Activated T-cell treated with anti-CD3 and anti-CD28 coated beads, Interleukin-2, amount 50 U/mL, for 72 hours (primary cell): ENCODE data around the gene OBSCN. TPM values are rescaled to one million over a fixed set of nuclear protein-coding genes. Genes with fewer than 3 reads are reported as not detected.
"Not testable (repeated sequence)": the region's sequence is repeated elsewhere in the genome, so short reads cannot be mapped to it uniquely, and the experiment has no call there.

Experiments
- ATAC-seq, 2 donors: fragments of 150-1000 bp; cut with Tn5 transposase; replicated peaks in 1 of 2; 2 replicates each; pipeline ENCODE4 v1.10.0; 2021; ENCODE audit warnings: moderate library complexity in 2 of 2, mild to moderate bottlenecking in 1 of 2
- DNase-seq, 2 donors: peaks; one replicate each; pipeline ENCODE4 v3.0.0; 2021 to 2022; ENCODE audit warnings: mixed read lengths in 1 of 2
- H3K27ac Mint-ChIP-seq: one replicate; pipeline ENCODE4 v1.8.0; 2022; ENCODE audit warnings: mild to moderate bottlenecking, moderate library complexity, mixed read lengths
- H3K27me3 Mint-ChIP-seq: one replicate; pipeline ENCODE4 v1.8.0; 2022; ENCODE audit warnings: low read depth, mixed read lengths
- H3K36me3 Mint-ChIP-seq, 2 donors: one replicate each; pipeline ENCODE4 v1.8.0; 2022; ENCODE audit warnings: mixed read lengths in 2 of 2, mild to moderate bottlenecking in 1 of 2; ENCODE audit not compliant: insufficient read depth in 2 of 2
- H3K4me1 Mint-ChIP-seq: one replicate; pipeline ENCODE4 v1.8.0; 2022; ENCODE audit warnings: low read depth, mixed read lengths
- H3K4me3 Mint-ChIP-seq, 2 donors: one replicate each; pipeline ENCODE4 v1.8.0; 2022; ENCODE audit warnings: mild to moderate bottlenecking in 2 of 2, mixed read lengths in 2 of 2, moderate library complexity in 2 of 2
- H3K9me3 Mint-ChIP-seq, 2 donors: one replicate each; pipeline ENCODE4 v1.8.0; 2022; ENCODE audit warnings: mixed read lengths in 2 of 2
- total RNA-seq, 2 donors: library from RNA; stranded (reverse); gene quantifications; one replicate each; pipeline ENCODE4 v1.2.3, GENCODE V29; 2022

The OBSCN gene
- total RNA-seq, 2 donors from 2014 or later, result 25.0 to 27.7 TPM

DNA sequence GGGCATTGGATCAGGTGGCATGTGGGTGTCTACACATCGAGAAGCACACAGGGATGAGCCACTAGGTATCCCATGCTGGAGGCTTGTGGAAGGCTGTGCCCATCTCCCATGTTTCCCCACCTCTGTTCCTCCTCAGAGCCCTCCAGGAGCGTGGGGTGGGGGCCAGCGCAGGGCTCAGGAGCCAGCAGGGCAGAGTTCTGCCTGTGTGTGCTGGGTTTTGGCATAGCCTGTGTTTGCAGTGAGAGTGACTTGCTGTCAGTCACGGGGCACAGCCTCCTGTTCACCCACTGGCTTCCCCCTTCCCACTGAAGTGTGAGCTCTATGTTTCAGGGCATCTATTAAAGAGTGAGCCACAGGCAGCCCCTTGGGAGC is 31.8 kb upstream of the OBSCN start:
- ATAC-seq (no peak), DNase-seq (no peak)
- Mint-ChIP-seq H3K4me3 (no peak overlapping the region), H3K27me3 (no peaks in the 10 kb centered on the region), H3K36me3 (peaks cover 0 to 1% of the 10 kb centered on the region in 2 donors), H3K9me3 (no peaks in the 10 kb centered on the region), H3K27ac (no peak overlapping the region), H3K4me1 (peaks cover 4% of the 10 kb centered on the region)

DNA sequence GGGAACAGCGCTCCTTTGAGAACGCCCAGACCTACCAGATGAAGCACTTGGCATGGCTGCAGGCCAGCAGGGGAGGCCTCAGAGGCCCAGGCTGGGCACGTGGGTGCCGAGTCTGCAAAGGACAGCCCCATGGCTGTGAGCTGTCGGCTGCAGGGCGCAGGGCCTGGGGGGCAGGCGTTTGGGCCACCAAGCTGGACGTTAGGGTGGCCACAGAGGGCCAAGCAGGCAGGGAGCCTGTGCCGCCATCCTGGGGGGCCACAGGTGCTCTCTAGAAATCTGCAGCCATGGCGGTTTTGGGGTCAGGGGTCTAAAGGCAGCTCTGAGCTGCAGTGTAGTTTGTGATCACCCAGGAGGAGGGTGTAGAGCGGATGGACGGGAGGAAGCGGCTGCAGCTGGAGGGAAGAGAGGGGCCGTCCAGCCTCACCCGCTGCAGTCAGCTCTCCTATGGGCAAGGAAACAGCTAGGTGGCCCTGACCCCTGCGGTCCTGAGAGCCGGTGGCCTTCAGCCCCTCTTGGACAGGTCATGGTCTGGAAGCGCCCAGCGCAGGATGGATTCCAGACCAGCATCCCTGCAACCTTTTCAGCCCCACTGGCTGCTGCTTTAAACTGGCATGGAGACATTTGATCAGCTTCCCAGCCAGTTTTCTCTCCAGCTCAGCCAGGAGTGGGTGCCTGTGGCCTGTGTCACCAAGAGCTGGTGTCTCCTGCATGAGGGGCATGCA is 31.2 kb upstream of the OBSCN start:
- Mint-ChIP-seq H3K27ac (no peak overlapping the region), H3K27me3 (no peaks in the 10 kb centered on the region), H3K4me3 (no peak overlapping the region), H3K9me3 (no peaks in the 10 kb centered on the region), H3K36me3 (peaks cover 0 to 1% of the 10 kb centered on the region in 2 donors), H3K4me1 (peaks cover 4% of the 10 kb centered on the region)
- ATAC-seq (no peak), DNase-seq (no peak)

DNA sequence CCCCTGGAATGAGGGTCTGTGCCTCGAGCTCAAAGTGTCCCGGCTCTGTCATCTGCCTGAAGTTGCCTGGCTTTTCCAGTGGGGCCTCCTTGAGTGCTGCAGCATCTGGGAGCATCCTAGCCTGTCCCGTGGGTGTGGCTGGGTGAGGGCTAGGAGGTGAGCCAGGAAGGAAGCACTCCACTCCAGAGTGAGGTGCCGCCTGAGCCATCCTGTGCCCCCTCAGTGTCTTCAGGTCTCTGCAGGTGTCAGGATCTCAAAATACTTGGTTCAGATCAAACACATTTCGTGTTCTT is 30.7 kb upstream of the OBSCN start:
- Mint-ChIP-seq H3K9me3 (no peaks in the 10 kb centered on the region), H3K36me3 (peaks cover 0 to 1% of the 10 kb centered on the region in 2 donors), H3K4me3 (no peak overlapping the region), H3K27me3 (no peaks in the 10 kb centered on the region), H3K27ac (no peak overlapping the region), H3K4me1 (peaks cover 4% of the 10 kb centered on the region)
- no peak for DNase-seq
- no peak for ATAC-seq

DNA sequence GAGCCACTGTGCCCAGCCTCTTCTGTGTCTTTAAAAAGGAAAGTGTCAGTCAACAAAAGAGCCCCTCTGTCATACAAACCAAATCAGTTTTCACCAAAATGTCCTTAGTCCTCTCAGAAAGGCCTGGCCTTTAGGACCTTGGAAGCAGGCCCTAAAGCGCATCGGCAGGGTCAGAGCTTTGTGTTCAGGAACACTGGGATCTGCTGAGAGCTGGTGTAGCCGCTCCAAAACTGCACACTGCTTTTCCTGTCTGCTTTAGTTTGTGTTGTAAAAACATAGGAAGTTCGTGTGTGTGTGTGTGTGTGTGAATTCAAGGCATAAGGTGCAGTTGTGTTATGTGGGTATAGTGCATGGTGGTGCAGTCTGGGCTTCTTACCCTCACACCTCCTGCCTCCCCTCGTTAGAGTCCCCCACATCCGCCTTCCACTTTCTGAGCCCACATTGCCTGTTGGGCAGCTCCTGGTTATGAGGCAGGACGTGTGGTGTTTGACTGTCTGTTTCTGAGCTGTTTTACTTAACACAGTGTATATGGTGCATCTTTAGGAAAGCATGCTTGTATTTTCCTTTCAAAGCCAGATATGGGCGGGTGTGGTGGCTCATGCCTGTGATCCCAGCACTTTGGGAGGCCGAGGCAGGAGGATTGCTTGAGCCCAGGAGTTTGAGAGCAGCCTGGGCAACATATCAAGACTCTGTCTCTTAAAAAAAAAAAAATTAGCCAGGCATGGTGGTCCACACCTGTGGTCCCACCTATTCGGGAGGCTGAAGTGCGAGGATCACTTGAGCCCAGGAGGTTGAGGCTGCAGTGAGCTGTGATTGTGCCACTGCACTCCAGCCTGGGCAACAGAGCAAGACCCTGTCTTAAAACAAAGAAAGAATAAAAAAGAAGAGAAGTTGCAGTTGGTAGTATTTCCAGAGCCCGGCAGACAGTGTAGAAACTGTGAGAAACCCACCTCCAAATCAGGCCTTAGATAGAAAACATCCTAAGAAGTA is 29.8 kb upstream of the OBSCN start:
- Mint-ChIP-seq H3K27me3 (no peaks in the 10 kb centered on the region), H3K4me1 (peaks cover 4% of the 10 kb centered on the region), H3K36me3 (peaks cover 0 to 1% of the 10 kb centered on the region in 2 donors), H3K4me3 (no peak overlapping the region), H3K9me3 (no peaks in the 10 kb centered on the region), H3K27ac (no peak overlapping the region)
- no peak for DNase-seq
- no peak for ATAC-seq

DNA sequence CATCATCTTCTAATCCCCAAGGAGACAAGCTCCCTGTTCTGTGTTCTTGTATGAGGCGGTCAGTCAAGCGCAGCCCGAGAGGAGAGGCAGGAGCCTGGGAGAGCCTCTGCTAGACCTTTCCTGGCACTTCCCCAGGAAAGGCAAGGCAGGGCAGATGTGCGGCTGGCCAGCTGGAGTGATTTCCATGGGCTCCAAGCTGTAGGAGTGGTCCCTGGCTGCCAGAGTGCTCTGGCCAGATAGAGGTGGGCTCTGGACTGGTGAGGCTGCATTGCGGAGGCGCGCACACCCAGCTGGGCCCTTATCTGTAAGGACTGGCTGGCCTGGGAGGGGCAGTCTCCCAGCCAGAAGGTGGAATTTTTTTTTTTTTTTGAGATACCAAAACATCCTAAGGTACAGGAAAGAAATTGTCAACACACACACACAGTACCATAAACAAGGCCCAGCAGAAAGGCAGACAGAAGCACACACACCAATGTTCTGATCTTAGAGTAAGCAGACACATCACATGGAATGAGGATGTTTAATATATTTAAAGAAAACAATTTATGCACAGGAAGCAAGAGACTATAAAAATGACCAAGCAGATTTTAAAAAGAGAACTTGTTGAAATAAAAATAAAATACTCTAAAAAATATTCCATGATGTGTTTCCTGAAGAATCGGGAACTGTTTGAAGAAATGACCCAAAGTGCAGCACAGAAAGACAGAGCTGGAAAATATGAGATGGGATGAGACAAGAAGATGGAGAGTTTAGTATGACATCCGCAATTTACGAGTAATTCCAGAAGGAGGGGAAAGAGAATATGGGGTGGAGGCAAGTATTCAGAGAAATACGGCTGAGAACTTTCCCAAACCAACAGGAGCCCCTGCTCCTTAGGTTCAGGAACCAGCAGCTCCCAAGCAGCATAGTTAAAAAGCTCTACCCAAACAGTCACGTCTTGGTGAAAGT is 28.8 kb upstream of the OBSCN start:
- Mint-ChIP-seq H3K27ac (no peak overlapping the region), H3K9me3 (no peaks in the 10 kb centered on the region), H3K36me3 (peaks cover 0 to 1% of the 10 kb centered on the region in 2 donors), H3K4me3 (no peak overlapping the region), H3K27me3 (no peaks in the 10 kb centered on the region), H3K4me1 (peaks cover 4% of the 10 kb centered on the region)
- ATAC-seq, result no peak
- no peak for DNase-seq

DNA sequence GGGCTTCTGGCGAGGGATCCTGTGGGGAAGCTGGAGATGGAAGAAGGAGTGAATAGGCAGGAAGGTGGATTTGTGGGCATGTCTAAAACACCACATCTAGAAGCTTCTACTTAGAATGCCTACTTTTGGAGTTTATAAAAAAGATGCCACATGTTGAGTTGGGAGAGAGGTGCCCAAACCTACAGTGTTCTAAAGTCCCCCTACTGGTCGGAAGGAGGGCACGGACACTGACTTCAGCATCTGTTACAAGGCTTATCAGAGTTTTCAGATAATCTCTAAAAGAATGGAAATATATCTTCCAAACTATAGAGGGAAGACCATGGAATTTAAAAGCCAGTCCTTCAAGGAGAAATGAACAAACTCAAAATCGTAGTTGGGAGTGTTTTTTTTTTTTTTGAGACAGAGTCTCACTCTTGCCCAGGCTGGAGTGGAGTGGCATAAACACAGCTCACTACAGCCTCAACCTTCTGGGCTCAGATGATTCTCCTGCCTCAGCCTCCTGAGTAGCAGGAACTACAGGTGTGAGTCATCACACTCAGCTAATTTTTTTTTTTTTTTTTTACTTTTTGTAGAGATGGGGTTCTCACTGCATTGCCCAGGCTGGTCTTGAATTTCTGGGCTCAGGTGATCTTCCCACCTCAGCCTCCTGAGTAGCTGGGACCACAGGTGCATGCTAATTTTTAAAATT is 27.4 kb upstream of the OBSCN start:
- no peaks in the 10 kb centered on the region for H3K36me3 Mint-ChIP-seq
- H3K4me3 Mint-ChIP-seq, result no peak overlapping the region
- ATAC-seq (peak in 1 of 2 donors; percentile 34), DNase-seq (no peak)
- no peaks in the 10 kb centered on the region for H3K27me3 Mint-ChIP-seq
- H3K9me3 Mint-ChIP-seq, result no peaks in the 10 kb centered on the region
- H3K27ac Mint-ChIP-seq, result no peak overlapping the region
- H3K4me1 Mint-ChIP-seq, result peaks cover 8% of the 10 kb centered on the region

DNA sequence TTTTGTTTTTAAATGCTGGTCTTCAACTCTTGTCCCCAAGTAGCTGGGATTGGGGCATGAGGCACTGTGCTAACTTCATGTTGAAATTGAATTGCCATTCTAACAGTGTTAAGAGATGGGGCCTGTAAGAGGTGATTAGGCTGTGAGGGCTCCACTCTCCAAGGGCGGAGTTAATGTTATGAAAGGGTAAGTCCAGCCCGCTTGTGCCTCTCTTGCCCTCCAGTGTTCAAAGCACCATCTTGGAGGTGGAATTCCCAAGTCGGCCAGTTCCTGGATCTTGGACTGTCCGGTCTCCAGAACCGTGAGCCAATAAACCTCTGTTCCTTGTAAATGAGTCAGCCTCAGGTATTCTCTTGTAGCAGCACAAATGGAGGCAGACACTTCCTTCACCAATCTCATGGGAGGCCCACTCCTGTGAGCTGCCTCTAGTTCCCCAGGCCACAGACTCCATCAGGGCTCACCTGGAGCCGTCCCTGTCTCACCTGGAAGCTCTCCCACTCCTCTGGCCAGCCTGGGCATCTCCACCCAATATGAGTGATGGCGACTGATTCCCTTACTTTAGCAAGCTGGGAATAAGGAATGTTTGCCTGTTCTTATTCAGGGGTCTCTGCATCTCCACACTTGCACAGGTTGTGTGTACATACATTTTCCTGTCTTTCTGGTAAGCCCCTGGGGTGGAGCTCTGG is 26.7 kb upstream of the OBSCN start:
- Mint-ChIP-seq H3K36me3 (no peaks in the 10 kb centered on the region), H3K9me3 (no peaks in the 10 kb centered on the region), H3K27ac (no peak overlapping the region), H3K27me3 (no peaks in the 10 kb centered on the region), H3K4me3 (no peak overlapping the region), H3K4me1 (peaks cover 14% of the 10 kb centered on the region)
- DNase-seq, result no peak
- ATAC-seq, result no peak

DNA sequence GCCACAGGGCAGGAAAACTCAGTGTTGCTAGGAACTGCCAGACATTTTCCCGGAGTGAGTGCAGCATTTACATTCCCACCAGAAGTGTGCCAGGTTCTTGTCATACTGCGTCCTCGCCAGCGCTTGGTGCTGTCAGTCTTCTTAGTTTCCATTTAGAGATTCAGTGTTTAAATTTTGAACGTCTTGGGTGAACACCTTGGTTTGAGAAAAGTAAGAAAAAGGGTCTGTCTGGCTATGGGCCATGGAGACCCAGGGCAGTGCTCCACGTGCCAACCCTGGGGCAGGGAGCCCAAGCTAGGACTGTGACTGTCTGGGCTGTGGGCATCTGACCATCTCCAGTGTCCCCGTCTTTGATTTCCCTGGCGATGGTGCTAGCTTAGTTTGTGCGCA is 26.2 kb upstream of the OBSCN start:
- no peak overlapping the region for H3K4me3 Mint-ChIP-seq
- H3K27me3 Mint-ChIP-seq, result no peaks in the 10 kb centered on the region
- H3K36me3 Mint-ChIP-seq, result no peaks in the 10 kb centered on the region
- DNase-seq (no peak), ATAC-seq (no peak)
- H3K4me1 Mint-ChIP-seq, result peaks cover 14% of the 10 kb centered on the region
- H3K27ac Mint-ChIP-seq, result no peak overlapping the region
- H3K9me3 Mint-ChIP-seq, result no peaks in the 10 kb centered on the region

DNA sequence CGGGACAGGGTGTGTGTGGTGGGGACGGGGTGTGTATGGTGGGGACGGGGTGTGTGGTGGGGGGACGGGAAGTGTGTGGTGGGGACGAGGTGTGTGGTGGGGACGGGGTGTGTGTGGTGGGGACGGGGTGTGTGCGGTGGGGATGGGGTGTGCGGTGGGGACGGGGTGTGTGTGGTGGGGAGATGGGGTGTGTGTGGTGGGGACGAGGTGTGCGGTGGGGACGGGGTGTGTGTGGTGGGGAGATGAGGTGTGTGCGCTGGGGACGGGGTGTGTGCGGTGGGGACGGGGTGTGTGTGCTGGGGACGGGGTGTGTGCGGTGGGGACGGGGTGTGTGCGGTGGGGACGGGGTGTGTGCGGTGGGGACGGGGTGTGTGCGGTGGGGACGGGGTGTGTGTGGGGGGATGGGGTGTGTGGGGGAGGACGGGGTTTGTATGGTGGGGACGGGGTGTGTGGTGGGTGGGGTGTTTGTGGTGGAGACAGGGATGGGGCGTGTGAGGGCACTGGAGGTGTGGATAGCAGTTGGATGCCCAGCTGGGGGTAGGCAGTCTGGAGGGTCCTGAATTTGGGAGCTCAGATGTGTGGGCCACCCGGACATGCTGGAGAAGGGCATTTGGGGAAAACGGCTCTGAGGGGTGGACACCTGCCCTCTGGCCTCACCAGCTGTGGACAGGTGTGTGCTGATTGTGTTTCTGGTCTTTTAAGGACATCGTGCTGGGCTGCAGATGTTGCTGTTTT is 25.4 kb upstream of the OBSCN start:
- H3K27ac Mint-ChIP-seq, result peak overlapping the region; percentile 45
- H3K9me3 Mint-ChIP-seq, result no peaks in the 10 kb centered on the region
- H3K4me3 Mint-ChIP-seq, result no peak overlapping the region
- peaks cover 14% of the 10 kb centered on the region for H3K4me1 Mint-ChIP-seq
- DNase-seq (no peak), ATAC-seq (no peak)
- H3K36me3 Mint-ChIP-seq, result no peaks in the 10 kb centered on the region
- no peaks in the 10 kb centered on the region for H3K27me3 Mint-ChIP-seq

DNA sequence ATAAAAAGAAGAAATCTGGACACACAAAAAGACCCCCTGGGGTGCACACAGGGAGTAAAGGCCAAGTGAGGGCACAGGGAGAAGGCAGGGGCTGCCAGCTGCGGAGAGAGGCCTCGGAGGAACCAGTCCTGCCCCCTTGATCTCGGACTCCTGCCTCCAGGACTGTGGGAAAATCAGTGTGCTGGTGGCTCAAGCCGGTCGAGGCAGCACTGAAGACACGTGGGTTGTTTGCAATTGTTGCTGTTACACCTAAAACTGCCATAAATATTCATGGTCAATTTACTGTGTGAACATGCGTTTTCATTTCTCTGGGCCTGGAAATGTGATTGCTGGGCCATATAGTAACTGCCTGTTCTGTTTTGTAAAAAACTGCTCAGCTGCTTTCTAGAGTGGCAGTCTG is 23.7 kb upstream of the OBSCN start:
- ATAC-seq, result no peak
- DNase-seq, result no peak
- Mint-ChIP-seq H3K27me3 (no peaks in the 10 kb centered on the region), H3K4me1 (peaks cover 14% of the 10 kb centered on the region), H3K9me3 (peaks cover 0 to 2% of the 10 kb centered on the region in 2 donors), H3K4me3 (no peak overlapping the region), H3K27ac (no peak overlapping the region), H3K36me3 (no peaks in the 10 kb centered on the region)

DNA sequence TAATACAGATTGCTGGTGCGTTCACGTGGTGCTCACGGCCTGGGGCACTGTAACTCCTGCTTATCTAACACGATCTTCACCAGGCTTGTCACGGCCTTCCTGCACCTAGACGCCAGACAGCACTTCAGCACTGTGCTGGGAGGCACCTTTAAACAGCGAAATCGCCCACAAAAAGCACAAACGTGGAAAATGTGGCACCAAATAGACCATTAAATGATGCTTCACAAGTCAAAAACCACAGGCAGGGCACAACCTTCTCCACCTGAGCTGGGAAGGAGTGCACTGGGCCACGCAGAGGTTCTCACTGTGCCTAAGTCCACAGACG is 22.2 kb upstream of the OBSCN start:
- Mint-ChIP-seq H3K27me3 (no peaks in the 10 kb centered on the region), H3K9me3 (peaks cover 0 to 2% of the 10 kb centered on the region in 2 donors), H3K4me1 (peaks cover 10% of the 10 kb centered on the region), H3K27ac (no peak overlapping the region), H3K4me3 (no peak overlapping the region), H3K36me3 (no peaks in the 10 kb centered on the region)
- ATAC-seq (peak; percentile 64 to 85), DNase-seq (no peak)

DNA sequence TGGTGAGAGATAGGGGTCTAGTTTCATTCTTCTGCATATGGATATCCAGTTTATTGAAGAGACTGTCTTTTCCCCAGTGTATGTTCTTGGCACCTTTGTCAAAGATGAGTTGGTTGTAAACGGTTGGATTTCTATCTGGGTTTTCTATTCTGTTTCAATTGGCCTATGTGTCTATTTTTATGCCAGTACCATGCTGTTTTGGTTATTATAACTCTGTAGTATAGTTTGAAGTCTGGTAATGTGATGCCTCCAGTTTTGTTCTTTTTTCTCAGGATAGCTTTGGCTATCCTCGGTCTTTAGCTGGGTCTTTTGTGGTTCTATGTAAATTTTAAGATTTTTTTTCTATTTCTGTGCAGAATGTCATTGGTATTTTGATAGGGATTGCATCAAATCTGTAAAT is 19.6 kb upstream of the OBSCN start:
- not testable (repeated sequence) for H3K36me3 Mint-ChIP-seq, H3K27ac Mint-ChIP-seq, H3K9me3 Mint-ChIP-seq, ATAC-seq, H3K27me3 Mint-ChIP-seq, DNase-seq, H3K4me3 Mint-ChIP-seq
- H3K4me1 Mint-ChIP-seq, result peaks cover 10% of the 10 kb centered on the region
